ENCODE measurements around the gene ADARB1.

Gene ADARB1

GRCh38 chr21:45082736-45083135 lies 8.4 kb downstream of the ADARB1 start:
- no peak for TF ChIP-seq CTCF (IDR thresholded peaks at IDR 0.05)
- Histone ChIP-seq H3K36me3 (no peaks in the 10 kb centered on the region), H3K9me3 (no peaks in the 10 kb centered on the region), H3K4me3 (ENCODE audit: low read depth in 1 of 2, low read length in 1 of 2) (no peak overlapping the region), H3K4me1 (ENCODE audit: control insufficient read depth in 1 of 2, insufficient read depth in 1 of 2, low read depth in 1 of 2, low read length in 1 of 2) (peaks cover 9 to 11% of the 10 kb centered on the region in 2 experiments), H3K27me3 (peaks cover 8% of the 10 kb centered on the region), H3K27ac (no peak overlapping the region)

- H3K36me3 ChIP-seq: no peaks in the 10 kb centered on the region
- no peaks in the 10 kb centered on the region for H3K9me3 ChIP-seq
- no peak overlapping the region for H3K27ac ChIP-seq
- H3K4me1 ChIP-seq (ENCODE audit: control insufficient read depth in 1 of 2, insufficient read depth in 1 of 2, low read depth in 1 of 2, low read length in 1 of 2): peaks cover 4 to 5% of the 10 kb centered on the region in 2 experiments
- no peaks in the 10 kb centered on the region for H3K27me3 ChIP-seq
- no peak for TF ChIP-seq CTCF (IDR thresholded peaks at IDR 0.05)
- no peak overlapping the region for H3K4me3 ChIP-seq (ENCODE audit: low read depth in 1 of 2, low read length in 1 of 2)
Measured at GRCh38 chr21:45084121-45084520, 9.7 kb downstream of the ADARB1 start.

GRCh38 chr21:45084881-45085536 lies 10.6 kb downstream of the ADARB1 start:
- H3K27ac ChIP-seq: no peak overlapping the region
- H3K27me3 ChIP-seq: no peaks in the 10 kb centered on the region
- no peaks in the 10 kb centered on the region for H3K36me3 ChIP-seq
- H3K4me1 ChIP-seq (ENCODE audit: control insufficient read depth in 1 of 2, insufficient read depth in 1 of 2, low read depth in 1 of 2, low read length in 1 of 2): no peaks in the 10 kb centered on the region
- H3K4me3 ChIP-seq (ENCODE audit: low read depth in 1 of 2, low read length in 1 of 2): no peak overlapping the region
- H3K9me3 ChIP-seq: no peaks in the 10 kb centered on the region
- TF ChIP-seq CTCF (IDR thresholded peaks at IDR 0.05): no peak

- Histone ChIP-seq H3K4me3 (ENCODE audit: low read depth in 1 of 2, low read length in 1 of 2) (no peak overlapping the region), H3K27ac (no peak overlapping the region), H3K4me1 (ENCODE audit: control insufficient read depth in 1 of 2, insufficient read depth in 1 of 2, low read depth in 1 of 2, low read length in 1 of 2) (no peaks in the 10 kb centered on the region), H3K27me3 (no peaks in the 10 kb centered on the region), H3K9me3 (no peaks in the 10 kb centered on the region), H3K36me3 (no peaks in the 10 kb centered on the region)
- TF ChIP-seq CTCF (IDR thresholded peaks at IDR 0.05): no peak
Measured at GRCh38 chr21:45085700-45086099, 11.3 kb downstream of the ADARB1 start.

- Histone ChIP-seq H3K4me1 (ENCODE audit: control insufficient read depth in 1 of 2, insufficient read depth in 1 of 2, low read depth in 1 of 2, low read length in 1 of 2) (no peaks in the 10 kb centered on the region), H3K9me3 (no peaks in the 10 kb centered on the region), H3K27me3 (no peaks in the 10 kb centered on the region), H3K36me3 (no peaks in the 10 kb centered on the region), H3K27ac (no peak overlapping the region), H3K4me3 (ENCODE audit: low read depth in 1 of 2, low read length in 1 of 2) (no peak overlapping the region)
- TF ChIP-seq CTCF (IDR thresholded peaks at IDR 0.05): no peak
Measured at GRCh38 chr21:45086337-45086958, 12.1 kb downstream of the ADARB1 start.
